Measurements from ENCODE around the gene HIBADH.

The HIBADH gene

DNA sequence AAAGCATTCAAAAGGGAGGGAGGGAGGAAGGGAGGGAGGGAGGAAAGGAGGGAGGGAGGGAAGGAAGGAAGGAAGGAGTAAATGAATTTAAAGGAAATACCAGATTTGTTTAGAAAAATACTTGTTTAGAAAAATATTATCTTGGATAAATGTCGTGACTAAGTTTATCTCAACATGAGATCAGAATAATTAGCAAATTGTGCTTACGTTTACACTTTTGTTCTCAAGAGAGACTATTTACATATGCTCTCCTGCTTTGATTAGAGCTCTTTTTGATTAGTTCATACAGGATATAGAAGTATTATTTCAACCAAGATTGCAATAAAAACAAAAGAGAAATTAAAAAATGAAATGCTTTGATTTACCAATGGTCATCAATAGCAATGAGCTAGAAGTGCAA, 186.2 kb downstream of the HIBADH start:
- no peak overlapping the region for H3K4me3 ChIP-seq (replicated peaks; ENCODE audit: low read depth, low read length)
- TF ChIP-seq CTCF (IDR thresholded peaks at IDR 0.05; ENCODE audit: low read length, missing control alignments): no peak
- no peak for DNase-seq (ENCODE audit: low read depth)
